ENCODE data around the gene RAB3C.

The RAB3C gene

GRCh38 chr5:58740956-58741355 lies 158.1 kb downstream of the RAB3C start:
- no peaks in the 10 kb centered on the region for H3K27me3 ChIP-seq (ENCODE audit: control insufficient read depth in 2 of 2, insufficient read depth in 2 of 2, low read length in 2 of 2)
- peaks cover 0 to 3% of the 10 kb centered on the region in 2 donors for H3K4me1 ChIP-seq (ENCODE audit: control insufficient read depth in 2 of 2, insufficient read depth in 2 of 2, low read length in 2 of 2)
- no peaks in the 10 kb centered on the region for H3K36me3 ChIP-seq (ENCODE audit: control insufficient read depth in 2 of 2, insufficient read depth in 2 of 2, low read length in 2 of 2)
- H3K9ac ChIP-seq (ENCODE audit: low read depth in 1 of 2, low read length in 2 of 2), result no peak overlapping the region
- no peaks in the 10 kb centered on the region for H3K9me3 ChIP-seq (ENCODE audit: control insufficient read depth in 2 of 2, low read length in 2 of 2)
- no peak overlapping the region for H3K4me3 ChIP-seq (ENCODE audit: low read length in 2 of 2)
- H3K27ac ChIP-seq (ENCODE audit: low read depth in 2 of 2, low read length in 2 of 2), result no peak overlapping the region

GRCh38 chr5:58745350-58745749 lies 162.5 kb downstream of the RAB3C start:
- H3K27me3 ChIP-seq (ENCODE audit: control insufficient read depth in 2 of 2, insufficient read depth in 2 of 2, low read length in 2 of 2), result no peaks in the 10 kb centered on the region
- no peak overlapping the region for H3K9ac ChIP-seq (ENCODE audit: low read depth in 1 of 2, low read length in 2 of 2)
- no peaks in the 10 kb centered on the region for H3K36me3 ChIP-seq (ENCODE audit: control insufficient read depth in 2 of 2, insufficient read depth in 2 of 2, low read length in 2 of 2)
- no peaks in the 10 kb centered on the region for H3K9me3 ChIP-seq (ENCODE audit: control insufficient read depth in 2 of 2, low read length in 2 of 2)
- no peak overlapping the region for H3K4me3 ChIP-seq (ENCODE audit: low read length in 2 of 2)
- no peaks in the 10 kb centered on the region for H3K4me1 ChIP-seq (ENCODE audit: control insufficient read depth in 2 of 2, insufficient read depth in 2 of 2, low read length in 2 of 2)
- H3K27ac ChIP-seq (ENCODE audit: low read depth in 2 of 2, low read length in 2 of 2), result no peak overlapping the region

GRCh38 chr5:58746321-58746720 lies 163.4 kb downstream of the RAB3C start:
- H3K36me3 ChIP-seq (ENCODE audit: control insufficient read depth in 2 of 2, insufficient read depth in 2 of 2, low read length in 2 of 2), result no peaks in the 10 kb centered on the region
- H3K9ac ChIP-seq (ENCODE audit: low read depth in 1 of 2, low read length in 2 of 2), result no peak overlapping the region
- no peaks in the 10 kb centered on the region for H3K4me1 ChIP-seq (ENCODE audit: control insufficient read depth in 2 of 2, insufficient read depth in 2 of 2, low read length in 2 of 2)
- H3K4me3 ChIP-seq (ENCODE audit: low read length in 2 of 2), result no peak overlapping the region
- H3K27me3 ChIP-seq (ENCODE audit: control insufficient read depth in 2 of 2, insufficient read depth in 2 of 2, low read length in 2 of 2), result no peaks in the 10 kb centered on the region
- no peaks in the 10 kb centered on the region for H3K9me3 ChIP-seq (ENCODE audit: control insufficient read depth in 2 of 2, low read length in 2 of 2)
- no peak overlapping the region for H3K27ac ChIP-seq (ENCODE audit: low read depth in 2 of 2, low read length in 2 of 2)

- Histone ChIP-seq H3K9ac (ENCODE audit: low read depth in 1 of 2, low read length in 2 of 2) (no peak overlapping the region), H3K4me3 (ENCODE audit: low read length in 2 of 2) (no peak overlapping the region), H3K9me3 (ENCODE audit: control insufficient read depth in 2 of 2, low read length in 2 of 2) (no peaks in the 10 kb centered on the region), H3K4me1 (ENCODE audit: control insufficient read depth in 2 of 2, insufficient read depth in 2 of 2, low read length in 2 of 2) (no peaks in the 10 kb centered on the region), H3K27me3 (ENCODE audit: control insufficient read depth in 2 of 2, insufficient read depth in 2 of 2, low read length in 2 of 2) (no peaks in the 10 kb centered on the region), H3K27ac (ENCODE audit: low read depth in 2 of 2, low read length in 2 of 2) (no peak overlapping the region), H3K36me3 (ENCODE audit: control insufficient read depth in 2 of 2, insufficient read depth in 2 of 2, low read length in 2 of 2) (no peaks in the 10 kb centered on the region)
Measured at GRCh38 chr5:58750036-58750435, 167.2 kb downstream of the RAB3C start.

GRCh38 chr5:58751222-58751837 lies 168.5 kb downstream of the RAB3C start:
- no peak overlapping the region for H3K4me3 ChIP-seq (ENCODE audit: low read length in 2 of 2)
- no peaks in the 10 kb centered on the region for H3K27me3 ChIP-seq (ENCODE audit: control insufficient read depth in 2 of 2, insufficient read depth in 2 of 2, low read length in 2 of 2)
- no peak overlapping the region for H3K9ac ChIP-seq (ENCODE audit: low read depth in 1 of 2, low read length in 2 of 2)
- no peaks in the 10 kb centered on the region for H3K9me3 ChIP-seq (ENCODE audit: control insufficient read depth in 2 of 2, low read length in 2 of 2)
- H3K4me1 ChIP-seq (ENCODE audit: control insufficient read depth in 2 of 2, insufficient read depth in 2 of 2, low read length in 2 of 2), result no peaks in the 10 kb centered on the region
- H3K36me3 ChIP-seq (ENCODE audit: control insufficient read depth in 2 of 2, insufficient read depth in 2 of 2, low read length in 2 of 2), result no peaks in the 10 kb centered on the region
- no peak overlapping the region for H3K27ac ChIP-seq (ENCODE audit: low read depth in 2 of 2, low read length in 2 of 2)

GRCh38 chr5:58752104-58752503 lies 169.2 kb downstream of the RAB3C start:
- Histone ChIP-seq H3K27ac (ENCODE audit: low read depth in 2 of 2, low read length in 2 of 2) (no peak overlapping the region), H3K27me3 (ENCODE audit: control insufficient read depth in 2 of 2, insufficient read depth in 2 of 2, low read length in 2 of 2) (no peaks in the 10 kb centered on the region), H3K9ac (ENCODE audit: low read depth in 1 of 2, low read length in 2 of 2) (no peak overlapping the region), H3K4me3 (ENCODE audit: low read length in 2 of 2) (no peak overlapping the region), H3K9me3 (ENCODE audit: control insufficient read depth in 2 of 2, low read length in 2 of 2) (no peaks in the 10 kb centered on the region), H3K4me1 (ENCODE audit: control insufficient read depth in 2 of 2, insufficient read depth in 2 of 2, low read length in 2 of 2) (no peaks in the 10 kb centered on the region), H3K36me3 (ENCODE audit: control insufficient read depth in 2 of 2, insufficient read depth in 2 of 2, low read length in 2 of 2) (no peaks in the 10 kb centered on the region)

GRCh38 chr5:58753446-58753845 lies 170.6 kb downstream of the RAB3C start:
- Histone ChIP-seq H3K27me3 (ENCODE audit: control insufficient read depth in 2 of 2, insufficient read depth in 2 of 2, low read length in 2 of 2) (no peaks in the 10 kb centered on the region), H3K36me3 (ENCODE audit: control insufficient read depth in 2 of 2, insufficient read depth in 2 of 2, low read length in 2 of 2) (no peaks in the 10 kb centered on the region), H3K9me3 (ENCODE audit: control insufficient read depth in 2 of 2, low read length in 2 of 2) (no peaks in the 10 kb centered on the region)

GRCh38 chr5:58754250-58754649 lies 171.4 kb downstream of the RAB3C start:
- H3K27ac ChIP-seq (ENCODE audit: low read depth in 2 of 2, low read length in 2 of 2), result no peak overlapping the region
- H3K27me3 ChIP-seq (ENCODE audit: control insufficient read depth in 2 of 2, insufficient read depth in 2 of 2, low read length in 2 of 2), result no peaks in the 10 kb centered on the region
- no peaks in the 10 kb centered on the region for H3K9me3 ChIP-seq (ENCODE audit: control insufficient read depth in 2 of 2, low read length in 2 of 2)
- H3K9ac ChIP-seq (ENCODE audit: low read depth in 1 of 2, low read length in 2 of 2), result no peak overlapping the region
- H3K4me3 ChIP-seq (ENCODE audit: low read length in 2 of 2), result no peak overlapping the region
- no peaks in the 10 kb centered on the region for H3K4me1 ChIP-seq (ENCODE audit: control insufficient read depth in 2 of 2, insufficient read depth in 2 of 2, low read length in 2 of 2)
- H3K36me3 ChIP-seq (ENCODE audit: control insufficient read depth in 2 of 2, insufficient read depth in 2 of 2, low read length in 2 of 2), result no peaks in the 10 kb centered on the region

More at GRCh38 chr5:58753446-58753845, 170.6 kb downstream of the RAB3C start:
- Histone ChIP-seq H3K4me1 (ENCODE audit: control insufficient read depth in 2 of 2, insufficient read depth in 2 of 2, low read length in 2 of 2) (no peaks in the 10 kb centered on the region), H3K4me3 (ENCODE audit: low read length in 2 of 2) (no peak overlapping the region), H3K9ac (ENCODE audit: low read depth in 1 of 2, low read length in 2 of 2) (no peak overlapping the region), H3K27ac (ENCODE audit: low read depth in 2 of 2, low read length in 2 of 2) (no peak overlapping the region)

GRCh38 chr5:58755397-58755796 lies 172.5 kb downstream of the RAB3C start:
- no peaks in the 10 kb centered on the region for H3K4me1 ChIP-seq (ENCODE audit: control insufficient read depth in 2 of 2, insufficient read depth in 2 of 2, low read length in 2 of 2)
- H3K4me3 ChIP-seq (ENCODE audit: low read length in 2 of 2), result no peak overlapping the region
- H3K27me3 ChIP-seq (ENCODE audit: control insufficient read depth in 2 of 2, insufficient read depth in 2 of 2, low read length in 2 of 2), result no peaks in the 10 kb centered on the region
- H3K36me3 ChIP-seq (ENCODE audit: control insufficient read depth in 2 of 2, insufficient read depth in 2 of 2, low read length in 2 of 2), result no peaks in the 10 kb centered on the region
- no peak overlapping the region for H3K27ac ChIP-seq (ENCODE audit: low read depth in 2 of 2, low read length in 2 of 2)
- H3K9ac ChIP-seq (ENCODE audit: low read depth in 1 of 2, low read length in 2 of 2), result no peak overlapping the region
- no peaks in the 10 kb centered on the region for H3K9me3 ChIP-seq (ENCODE audit: control insufficient read depth in 2 of 2, low read length in 2 of 2)

GRCh38 chr5:58759745-58760144 lies 176.9 kb downstream of the RAB3C start:
- H3K9ac ChIP-seq (ENCODE audit: low read depth in 1 of 2, low read length in 2 of 2), result no peak overlapping the region
- H3K36me3 ChIP-seq (ENCODE audit: control insufficient read depth in 2 of 2, insufficient read depth in 2 of 2, low read length in 2 of 2), result no peaks in the 10 kb centered on the region
- H3K4me3 ChIP-seq (ENCODE audit: low read length in 2 of 2), result peak overlapping the region; percentile 31 to 63
- no peaks in the 10 kb centered on the region for H3K27me3 ChIP-seq (ENCODE audit: control insufficient read depth in 2 of 2, insufficient read depth in 2 of 2, low read length in 2 of 2)
- no peaks in the 10 kb centered on the region for H3K9me3 ChIP-seq (ENCODE audit: control insufficient read depth in 2 of 2, low read length in 2 of 2)
- H3K27ac ChIP-seq (ENCODE audit: low read depth in 2 of 2, low read length in 2 of 2), result no peak overlapping the region
- H3K4me1 ChIP-seq (ENCODE audit: control insufficient read depth in 2 of 2, insufficient read depth in 2 of 2, low read length in 2 of 2), result no peaks in the 10 kb centered on the region

GRCh38 chr5:58760222-58760621 lies 177.3 kb downstream of the RAB3C start:
- no peaks in the 10 kb centered on the region for H3K36me3 ChIP-seq (ENCODE audit: control insufficient read depth in 2 of 2, insufficient read depth in 2 of 2, low read length in 2 of 2)
- no peaks in the 10 kb centered on the region for H3K4me1 ChIP-seq (ENCODE audit: control insufficient read depth in 2 of 2, insufficient read depth in 2 of 2, low read length in 2 of 2)
- no peak overlapping the region for H3K27ac ChIP-seq (ENCODE audit: low read depth in 2 of 2, low read length in 2 of 2)
- H3K9me3 ChIP-seq (ENCODE audit: control insufficient read depth in 2 of 2, low read length in 2 of 2), result no peaks in the 10 kb centered on the region
- no peaks in the 10 kb centered on the region for H3K27me3 ChIP-seq (ENCODE audit: control insufficient read depth in 2 of 2, insufficient read depth in 2 of 2, low read length in 2 of 2)
- no peak overlapping the region for H3K9ac ChIP-seq (ENCODE audit: low read depth in 1 of 2, low read length in 2 of 2)
- H3K4me3 ChIP-seq (ENCODE audit: low read length in 2 of 2), result peak overlapping the region in 1 of 2 donors; percentile 63

Data from mucosa of rectum (tissue), 2 donors.